GM12892 (cell line): ENCODE results near the gene FBLN5.
A peak's percentile ranks its signal among the peaks of the same experiment; 100 is the strongest.
"Not testable (repeated sequence)": the region's sequence is repeated elsewhere in the genome, so short reads cannot be mapped to it uniquely, and the experiment has no call there.

Source experiments
- DNase-seq: peaks from one replicate; pipeline ENCODE4 v3.0.0; 2011; ENCODE audit not compliant: insufficient read length
- FAIRE-seq: peaks from 2 replicates; lab custom pipeline; 2011; peaks lifted over from hg19 to GRCh38; lab: Jason Lieb, UNC
- POLR2A ChIP-seq: IDR thresholded peaks from 2 replicates; pipeline ENCODE4 v1.6.1; 2011; ENCODE audit warnings: low read depth, low read length, control low read depth
- POLR2AphosphoS5 ChIP-seq: IDR thresholded peaks from 2 replicates; pipeline ENCODE4 v1.6.1; 2011; ENCODE audit warnings: low read depth, low read length, control low read depth
- TAF1 ChIP-seq: IDR thresholded peaks from 2 replicates; pipeline ENCODE4 v1.6.1; 2011; ENCODE audit warnings: low read depth, mild to moderate bottlenecking, control low read depth, low read length, borderline replicate concordance

FBLN5 gene

DNA sequence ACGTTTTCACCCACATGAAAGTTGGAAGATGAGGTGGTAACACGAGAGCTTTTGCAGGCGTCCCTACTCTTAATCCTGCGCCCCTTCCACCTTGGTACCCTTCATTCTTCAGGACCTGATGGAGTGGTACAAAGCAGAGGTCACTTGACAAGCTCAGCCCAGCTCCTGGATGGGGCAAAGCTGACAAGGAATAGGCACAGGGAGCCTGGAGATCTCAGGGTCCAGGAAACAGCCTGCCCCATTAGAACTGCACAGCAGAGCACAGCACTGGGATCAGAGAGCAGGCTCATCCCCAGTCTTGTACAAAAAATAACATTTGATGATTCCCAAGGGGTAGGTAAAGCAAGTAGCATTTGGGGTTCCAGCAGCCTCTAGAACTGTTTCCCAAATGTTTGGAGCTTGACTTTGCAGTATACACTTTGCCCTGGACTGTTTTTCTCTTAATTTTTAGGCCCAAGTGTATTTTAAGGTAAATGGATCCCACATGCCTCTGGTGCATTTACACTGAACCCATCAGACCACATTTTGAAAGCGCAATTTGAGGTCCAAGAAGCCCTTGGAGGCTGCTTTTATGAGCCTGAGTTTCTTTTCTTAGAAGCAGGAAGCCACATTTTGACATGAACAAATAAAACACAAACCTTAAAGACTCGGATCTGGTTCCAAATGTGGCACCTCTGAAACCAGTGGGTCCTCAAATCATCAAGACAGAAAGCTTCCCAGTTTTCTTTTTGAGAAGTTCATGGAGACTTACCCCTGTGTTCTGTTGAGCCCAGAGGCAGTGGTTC, 80.8 kb downstream of the FBLN5 start:
- FAIRE-seq (no peak), DNase-seq (no peak)
- TF ChIP-seq TAF1 (no peak), POLR2AphosphoS5 (no peak), POLR2A (no peak)

DNA sequence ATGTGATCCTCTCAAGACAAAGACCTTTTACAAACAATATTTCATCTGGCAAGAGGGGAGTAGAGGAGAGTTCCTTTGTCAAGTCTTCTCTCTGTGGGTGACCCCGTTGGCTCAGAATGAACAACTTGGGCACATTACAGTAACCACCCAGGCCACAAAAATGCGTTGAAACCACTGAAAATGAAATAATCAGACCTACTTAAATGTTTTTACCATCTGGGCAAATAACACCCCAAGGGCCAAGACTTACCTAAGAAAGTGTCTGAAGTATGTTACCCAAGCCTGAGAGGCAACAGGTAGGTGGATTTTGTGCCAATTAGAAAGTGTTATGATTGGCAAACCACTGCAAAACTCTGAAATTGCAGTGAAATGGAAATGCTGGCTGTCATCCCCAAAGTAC, 81.4 kb downstream of the FBLN5 start:
- FAIRE-seq, result peak; percentile 5
- no peak for DNase-seq
- TF ChIP-seq TAF1 (no peak), POLR2A (no peak), POLR2AphosphoS5 (no peak)

DNA sequence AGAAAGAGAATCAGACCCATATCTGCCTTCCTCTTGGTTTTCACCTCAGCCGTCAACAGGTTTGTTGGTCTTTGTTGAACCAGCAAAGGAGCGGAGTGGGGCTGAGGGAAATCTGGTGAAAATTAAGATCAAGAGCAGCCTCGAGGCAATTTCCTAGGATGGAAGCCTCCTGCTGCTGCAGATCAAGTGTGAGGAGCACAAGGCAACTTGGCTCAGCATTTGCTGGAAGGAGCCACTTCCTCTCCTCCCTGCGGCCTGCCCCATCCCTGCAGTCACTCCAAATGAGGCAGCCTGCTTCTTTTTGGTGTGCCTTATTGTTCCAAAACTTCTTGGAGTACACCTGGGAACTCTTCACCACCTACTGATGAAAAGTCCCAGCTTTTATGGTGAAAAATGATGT, 85.1 kb downstream of the FBLN5 start:
- DNase-seq (no peak), FAIRE-seq (no peak)
- TF ChIP-seq POLR2AphosphoS5 (no peak), POLR2A (no peak), TAF1 (no peak)

DNA sequence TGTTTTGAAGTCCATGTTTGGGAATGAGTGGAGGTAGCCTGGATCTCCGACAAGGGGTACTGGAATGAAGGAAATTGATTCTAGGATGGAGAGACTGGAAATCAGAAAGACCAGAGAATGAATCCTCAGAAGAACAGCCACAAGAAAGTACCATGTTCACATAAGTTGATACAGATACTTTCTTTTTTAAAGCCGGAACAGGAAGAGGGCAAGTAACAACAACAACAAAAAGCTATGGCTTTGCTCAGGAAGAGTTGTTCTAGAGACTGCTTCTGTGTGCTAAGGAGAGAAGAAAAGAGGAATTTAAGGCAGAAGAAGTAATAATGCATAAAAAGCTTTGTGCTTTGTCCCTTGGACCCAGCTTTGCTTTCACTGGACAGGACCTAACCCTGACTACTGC, 86.4 kb downstream of the FBLN5 start:
- no peak for FAIRE-seq
- no peak for DNase-seq
- TF ChIP-seq TAF1, result no peak
- TF ChIP-seq POLR2AphosphoS5, result no peak
- TF ChIP-seq POLR2A, result no peak

DNA sequence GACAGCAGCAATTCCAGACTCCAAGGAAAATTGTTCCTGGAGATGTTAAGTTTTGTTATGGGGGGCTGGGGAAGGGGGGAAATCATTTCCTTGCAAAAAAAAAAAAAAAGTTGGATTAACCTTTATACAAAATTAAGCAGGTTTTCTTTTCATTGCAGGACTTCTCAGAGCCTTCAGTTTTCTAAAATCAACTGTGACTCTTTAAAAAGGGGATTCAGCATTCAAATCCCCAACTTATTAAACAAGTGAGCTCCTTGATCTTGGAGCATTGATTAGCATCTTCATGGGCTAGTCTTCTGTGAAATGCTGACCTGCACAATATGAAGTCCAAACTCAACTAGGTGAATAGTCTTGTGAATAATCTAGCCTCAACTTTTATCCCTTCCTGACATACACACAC, 87.3 kb downstream of the FBLN5 start:
- FAIRE-seq (no peak), DNase-seq (no peak)
- TF ChIP-seq POLR2A (no peak), POLR2AphosphoS5 (no peak), TAF1 (no peak)

- TF ChIP-seq TAF1 (no peak), POLR2AphosphoS5 (no peak), POLR2A (no peak)
- DNase-seq (no peak), FAIRE-seq (peak; percentile 30)
These were observed 88.8 kb downstream of the FBLN5 start for GRCh38 chr14:91858536-91859275.

DNA sequence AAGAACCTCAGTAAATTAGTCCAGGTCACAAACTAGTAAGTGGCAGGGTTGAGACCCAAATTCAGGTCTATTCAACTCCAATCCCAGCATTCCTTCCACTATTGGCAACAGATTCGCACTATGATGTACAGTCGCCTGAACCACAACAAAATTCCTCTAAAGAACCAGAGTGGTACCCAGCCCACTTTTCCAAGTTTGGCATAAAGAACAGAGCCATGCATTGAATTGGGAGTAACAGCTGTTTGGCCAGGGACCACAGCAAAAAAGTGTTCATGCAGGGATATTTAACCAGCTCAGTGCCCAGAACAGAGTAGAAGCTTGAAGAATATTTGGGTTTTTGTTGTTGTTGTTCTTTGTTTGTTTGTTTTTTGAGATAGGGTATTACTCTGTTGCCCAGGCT, 89.9 kb downstream of the FBLN5 start:
- TF ChIP-seq POLR2AphosphoS5 (no peak), POLR2A (no peak), TAF1 (no peak)
- no peak for FAIRE-seq
- no peak for DNase-seq

- DNase-seq, result no peak
- TF ChIP-seq POLR2AphosphoS5, result no peak
- TF ChIP-seq POLR2A, result no peak
- TF ChIP-seq TAF1, result no peak
- FAIRE-seq, result no peak
These were observed 93.1 kb downstream of the FBLN5 start for GRCh38 chr14:91854327-91854934.

GRCh38 chr14:91851563-91851962, 95.9 kb downstream of the FBLN5 start:
- no peak for TF ChIP-seq POLR2AphosphoS5
- no peak for TF ChIP-seq TAF1
- TF ChIP-seq POLR2A, result no peak
- FAIRE-seq (no peak), DNase-seq (no peak)

DNA sequence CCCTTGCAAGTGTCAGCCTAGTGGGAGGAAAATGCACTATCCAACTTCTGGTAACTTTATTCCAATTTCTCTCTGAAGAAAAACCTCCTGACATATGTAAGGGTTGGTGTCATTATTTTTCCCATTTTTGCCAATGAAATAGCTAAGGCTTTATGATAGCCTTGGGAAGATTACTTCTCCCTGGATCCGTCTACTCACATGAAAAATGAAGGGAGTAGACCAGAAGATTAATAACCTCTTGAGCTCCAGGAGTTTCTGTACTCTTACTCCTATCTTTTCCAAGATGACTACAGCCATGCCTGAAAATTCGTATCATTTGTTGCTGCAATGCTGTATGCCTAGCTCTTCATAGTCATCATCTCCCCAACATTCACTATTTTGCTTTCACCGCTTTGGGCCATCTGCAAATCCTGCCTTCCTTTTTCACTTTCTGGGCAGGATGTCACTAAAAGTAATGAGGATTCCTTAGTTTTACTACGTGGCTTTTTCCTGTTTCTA, 98.9 kb downstream of the FBLN5 start:
- TF ChIP-seq POLR2A (no peak), POLR2AphosphoS5 (no peak), TAF1 (no peak)
- DNase-seq (no peak), FAIRE-seq (no peak)

DNA sequence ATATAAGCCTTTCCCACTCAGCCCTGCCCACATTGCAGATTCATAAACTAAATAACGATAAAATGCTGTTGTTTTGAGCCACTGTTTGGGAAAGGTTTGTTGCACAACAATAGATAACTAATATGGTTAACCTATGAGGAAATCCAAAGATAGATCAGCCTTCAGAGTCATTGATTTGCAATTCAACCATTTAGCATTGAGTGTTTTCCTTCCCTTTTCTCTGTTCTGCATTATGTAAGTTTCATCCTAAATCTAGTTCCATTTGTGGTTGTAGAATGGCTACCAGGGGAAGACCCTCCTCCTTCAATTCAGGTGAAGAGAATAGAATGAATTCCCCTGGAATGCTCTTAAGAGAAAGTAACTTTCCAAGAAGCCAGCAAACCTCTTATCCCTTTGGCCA, 99.8 kb downstream of the FBLN5 start:
- TF ChIP-seq POLR2AphosphoS5 (no peak), TAF1 (no peak), POLR2A (no peak)
- FAIRE-seq (no peak), DNase-seq (no peak)

GRCh38 chr14:91845652-91846051, 101.8 kb downstream of the FBLN5 start:
- FAIRE-seq, result no peak
- DNase-seq, result no peak
- TF ChIP-seq TAF1 (no peak), POLR2A (no peak), POLR2AphosphoS5 (no peak)

GRCh38 chr14:91845056-91845455, 102.4 kb downstream of the FBLN5 start:
- not testable (repeated sequence) for DNase-seq, FAIRE-seq
